Placental pericyte (primary cell): Measurements from ENCODE around the gene IL2. TPM values are rescaled to one million over a fixed set of nuclear protein-coding genes. Genes with fewer than 3 reads are reported as not detected.

Source experiments
- total RNA-seq: library from RNA; depleted of rRNA; stranded (reverse); fragments of >200 nt; gene quantifications from 2 replicates; pipeline ENCODE4 v1.2.3, GENCODE V29; 2012

Gene IL2
- not detected in 2 replicates for total RNA-seq

GRCh38 chr4:122456231-122457116, at the start of gene IL2:
TSS of gene IL2 (minus strand) at chr4:122456725. CDS start at chr4:122456440, 285 bp downstream.

Other genes with a start within 250 kb of the IL2 start
- not detected in 2 replicates for gene ADAD1, start 77.7 kb downstream of the IL2 start, total RNA-seq
- not detected in 2 replicates for gene IL21, start 164.3 kb upstream of the IL2 start, total RNA-seq